HUES48 (cell line): ENCODE results near the gene USP17L19.
"Not testable (repeated sequence)": the region's sequence is repeated elsewhere in the genome, so short reads cannot be mapped to it uniquely, and the experiment has no call there.

ENCODE experiments used
- H3K27ac ChIP-seq: one replicate; pipeline ENCODE4 v1.7.0; 2013; ENCODE audit warnings: low read depth, low read length, inconsistent platforms
- H3K27me3 ChIP-seq: 2 replicates; pipeline ENCODE4 v1.6.1; 2013; ENCODE audit warnings: mild to moderate bottlenecking, low read length; ENCODE audit not compliant: control insufficient read depth, insufficient read depth
- H3K36me3 ChIP-seq: 2 replicates; pipeline ENCODE4 v1.6.1; 2013; ENCODE audit warnings: low read length; ENCODE audit not compliant: control insufficient read depth, insufficient read depth
- H3K4me1 ChIP-seq: 2 replicates; pipeline ENCODE4 v1.6.1; 2013; ENCODE audit warnings: mild to moderate bottlenecking, low read length; ENCODE audit not compliant: control insufficient read depth, insufficient read depth
- H3K4me3 ChIP-seq: 2 replicates; pipeline ENCODE4 v1.5.1; 2013; ENCODE audit warnings: mild to moderate bottlenecking, low read depth, low read length
- H3K9ac ChIP-seq: 2 replicates; pipeline ENCODE4 v1.6.1; 2013; ENCODE audit warnings: mild to moderate bottlenecking, low read depth, low read length, moderate library complexity
- H3K9me3 ChIP-seq: 2 replicates; pipeline ENCODE4 v1.6.1; 2013; ENCODE audit warnings: low read length; ENCODE audit not compliant: control insufficient read depth, insufficient read depth

USP17L19 gene

DNA sequence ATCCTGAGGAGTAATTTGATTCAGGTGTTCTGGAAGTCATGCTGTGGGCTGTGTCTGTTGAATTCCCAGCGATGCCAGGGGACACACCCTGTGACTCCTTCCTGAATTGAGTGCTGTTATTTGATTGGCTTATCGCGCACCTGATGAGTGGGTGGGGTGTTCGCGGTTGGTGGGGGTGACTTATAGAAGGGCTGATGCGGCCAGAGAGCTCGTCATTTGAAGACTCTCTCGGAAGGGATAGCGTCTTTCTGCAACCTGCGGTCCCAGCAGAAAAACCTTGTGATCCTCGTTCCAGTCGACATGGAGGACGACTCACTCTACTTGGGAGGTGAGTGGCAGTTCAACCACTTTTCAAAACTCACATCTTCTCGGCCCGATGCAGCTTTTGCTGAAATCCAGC lies 4.6 kb downstream of the USP17L19 start, which contains the start of gene USP17L20:
USP17L20 (plus strand) TSS at position 301 of the 400 bp plus-strand sequence; CDS start at position 301, 0 bp downstream.
- not testable (repeated sequence) for H3K4me3 ChIP-seq, H3K9ac ChIP-seq, H3K4me1 ChIP-seq, H3K9me3 ChIP-seq, H3K36me3 ChIP-seq, H3K27ac ChIP-seq, H3K27me3 ChIP-seq

DNA sequence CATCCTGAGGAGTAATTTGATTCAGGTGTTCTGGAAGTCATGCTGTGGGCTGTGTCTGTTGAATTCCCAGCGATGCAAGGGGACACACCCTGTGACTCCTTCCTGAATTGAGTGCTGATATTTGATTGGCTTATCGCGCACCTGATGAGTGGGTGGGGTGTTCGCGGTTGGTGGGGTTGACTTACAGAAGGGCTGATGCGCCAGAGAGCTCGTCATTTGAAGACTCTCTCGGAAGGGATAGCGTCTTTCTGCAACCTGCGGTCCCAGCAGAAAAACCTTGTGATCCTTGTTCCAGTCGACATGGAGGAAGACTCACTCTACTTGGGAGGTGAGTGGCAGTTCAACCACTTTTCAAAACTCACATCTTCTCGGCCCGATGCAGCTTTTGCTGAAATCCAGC lies 9.4 kb downstream of the USP17L19 start, which contains the start of gene USP17L21:
USP17L21 (plus strand) TSS at position 301 of the 400 bp plus-strand sequence; CDS start at position 301, 0 bp downstream.
- not testable (repeated sequence) for H3K9me3 ChIP-seq, H3K27ac ChIP-seq, H3K4me1 ChIP-seq, H3K4me3 ChIP-seq, H3K9ac ChIP-seq, H3K27me3 ChIP-seq, H3K36me3 ChIP-seq

DNA sequence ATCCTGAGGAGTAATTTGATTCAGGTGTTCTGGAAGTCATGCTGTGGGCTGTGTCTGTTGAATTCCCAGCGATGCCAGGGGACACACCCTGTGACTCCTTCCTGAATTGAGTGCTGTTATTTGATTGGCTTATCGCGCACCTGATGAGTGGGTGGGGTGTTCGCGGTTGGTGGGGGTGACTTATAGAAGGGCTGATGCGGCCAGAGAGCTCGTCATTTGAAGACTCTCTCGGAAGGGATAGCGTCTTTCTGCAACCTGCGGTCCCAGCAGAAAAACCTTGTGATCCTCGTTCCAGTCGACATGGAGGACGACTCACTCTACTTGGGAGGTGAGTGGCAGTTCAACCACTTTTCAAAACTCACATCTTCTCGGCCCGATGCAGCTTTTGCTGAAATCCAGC lies 14.1 kb downstream of the USP17L19 start, which contains the start of gene USP17L22:
USP17L22 (plus strand) TSS at position 301 of the 400 bp plus-strand sequence; CDS start at position 301, 0 bp downstream.
- not testable (repeated sequence) for H3K27me3 ChIP-seq, H3K4me3 ChIP-seq, H3K9ac ChIP-seq, H3K27ac ChIP-seq, H3K4me1 ChIP-seq, H3K36me3 ChIP-seq, H3K9me3 ChIP-seq

DNA sequence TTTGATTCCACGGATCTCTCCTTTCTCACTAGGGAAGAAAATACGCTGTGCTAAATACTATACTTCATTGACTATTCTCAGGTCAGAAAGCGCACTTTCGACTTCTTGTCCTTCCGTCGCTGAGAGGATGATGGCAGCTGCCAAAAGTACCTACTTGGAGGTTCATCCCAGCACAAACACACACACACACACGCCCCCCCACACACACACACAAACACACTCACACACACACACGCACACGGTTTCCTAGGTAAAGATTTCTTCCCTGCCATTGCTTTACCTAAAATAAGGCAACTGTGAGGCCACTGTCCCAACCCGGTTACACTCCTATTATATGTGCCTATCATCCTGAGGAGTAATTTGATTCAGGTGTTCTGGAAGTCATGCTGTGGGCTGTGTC lies 18.5 kb downstream of the USP17L19 start:
- H3K36me3 ChIP-seq, H3K9me3 ChIP-seq, H3K4me1 ChIP-seq, H3K27ac ChIP-seq, H3K9ac ChIP-seq, H3K27me3 ChIP-seq, H3K4me3 ChIP-seq: not testable (repeated sequence)
